Activated CD4-positive, alpha-beta T cell treated with anti-CD3 and anti-CD28 coated beads, Interleukin-2, Interleukin-6, amounts not matched to agents 100 ng/mL and 50 ng/mL, durations not matched to agents 16 hours and 8 hours (primary cell): Measurements from ENCODE around the gene FLT3.
"Not testable (repeated sequence)": the region's sequence is repeated elsewhere in the genome, so short reads cannot be mapped to it uniquely, and the experiment has no call there.

Source experiments
- DNase-seq: peaks from one replicate; pipeline ENCODE4 v3.0.0-alpha.2; 2020

FLT3 gene

DNA sequence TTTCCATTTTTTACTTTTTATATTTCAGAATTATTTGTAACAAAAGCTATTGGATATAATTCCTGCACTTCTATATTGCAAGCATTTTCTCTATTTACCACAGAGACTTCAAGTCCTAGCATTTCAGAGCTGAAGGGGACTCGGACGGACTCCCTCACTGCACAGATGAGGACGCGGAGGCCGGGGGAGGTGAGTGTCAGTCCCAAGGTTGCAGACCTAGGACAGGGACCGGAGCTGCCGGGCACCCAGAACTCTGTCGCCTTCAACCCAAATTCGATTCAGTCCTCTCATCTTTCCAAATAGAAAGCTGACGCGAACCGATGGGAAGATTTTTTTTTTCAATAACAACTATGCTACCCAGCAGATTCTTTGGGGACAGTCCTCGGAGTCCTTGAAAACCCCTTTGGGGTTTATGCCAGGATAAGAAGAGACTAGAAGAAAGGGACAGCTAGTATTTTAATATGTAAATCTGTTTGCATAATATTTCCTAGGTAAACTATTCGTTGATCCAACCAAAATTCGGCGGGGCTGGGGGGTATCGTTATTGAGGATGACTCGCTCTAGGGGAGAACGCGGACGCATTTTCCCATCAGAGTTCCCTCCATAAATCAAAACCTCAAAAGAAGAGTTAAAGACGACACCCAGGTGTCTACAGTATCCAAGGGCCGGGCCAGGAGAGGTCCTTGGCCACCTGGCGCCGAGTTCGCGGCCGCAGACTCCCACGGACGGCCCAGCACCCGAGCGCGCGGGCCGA is 803 bp downstream of the FLT3 start:
- no peak for DNase-seq

DNA sequence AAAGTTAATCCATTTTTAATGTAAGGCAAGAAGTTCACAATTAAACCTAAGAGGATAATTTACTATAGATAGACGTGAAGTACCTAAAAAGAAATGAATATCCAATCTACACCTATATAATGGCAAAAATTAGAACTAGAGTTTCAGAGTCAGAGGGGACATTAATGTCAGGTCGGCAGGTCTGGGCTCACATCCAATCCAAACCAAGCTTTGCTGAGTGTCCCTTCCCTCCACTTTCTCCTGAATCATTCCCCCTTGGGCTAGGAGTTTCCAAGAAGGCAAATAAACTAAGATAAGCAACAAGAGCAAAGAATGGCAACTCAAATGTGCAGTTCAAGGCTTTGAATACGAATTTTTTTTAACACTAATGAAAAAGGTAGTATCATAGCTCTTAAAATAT is 2.9 kb downstream of the FLT3 start:
- DNase-seq: no peak

DNA sequence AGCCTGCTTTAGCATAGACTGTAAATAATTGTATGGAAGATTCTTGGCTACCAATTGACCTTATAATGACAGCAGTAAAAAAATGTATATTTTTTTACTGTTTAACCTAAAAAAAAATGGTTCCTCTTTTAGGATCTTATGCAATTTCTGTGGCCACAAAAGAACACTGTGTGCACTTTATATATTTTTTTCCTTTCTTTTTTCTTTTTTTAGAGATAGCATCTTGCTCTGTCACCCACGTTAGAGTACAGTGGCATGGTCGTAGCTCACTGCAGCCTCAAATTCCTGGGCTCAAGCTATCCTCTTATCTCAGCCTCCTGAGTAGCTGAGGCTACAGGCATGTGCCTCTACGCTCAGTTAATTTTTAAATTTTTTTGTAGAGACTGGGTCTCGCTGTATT is 6.1 kb downstream of the FLT3 start:
- DNase-seq: no peak

DNA sequence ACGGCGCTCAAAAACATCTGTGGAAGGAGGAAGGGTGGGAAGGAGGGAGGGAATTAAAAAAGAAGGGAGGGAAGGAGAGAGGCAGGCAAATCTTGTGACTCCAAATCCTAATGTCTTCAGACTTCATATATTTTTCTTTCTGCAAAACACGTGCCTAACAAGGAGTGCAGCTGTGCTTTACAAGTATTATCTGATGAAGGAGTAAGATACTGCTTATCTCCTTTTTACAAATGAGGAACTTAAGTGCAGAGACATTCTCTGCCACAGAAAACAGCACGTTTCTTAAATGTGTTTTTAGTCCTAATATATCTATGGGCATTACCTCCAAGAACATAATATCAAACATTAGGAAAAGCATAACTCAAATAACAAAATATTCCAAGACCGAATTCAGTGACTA is 6.5 kb downstream of the FLT3 start:
- DNase-seq: no peak

DNA sequence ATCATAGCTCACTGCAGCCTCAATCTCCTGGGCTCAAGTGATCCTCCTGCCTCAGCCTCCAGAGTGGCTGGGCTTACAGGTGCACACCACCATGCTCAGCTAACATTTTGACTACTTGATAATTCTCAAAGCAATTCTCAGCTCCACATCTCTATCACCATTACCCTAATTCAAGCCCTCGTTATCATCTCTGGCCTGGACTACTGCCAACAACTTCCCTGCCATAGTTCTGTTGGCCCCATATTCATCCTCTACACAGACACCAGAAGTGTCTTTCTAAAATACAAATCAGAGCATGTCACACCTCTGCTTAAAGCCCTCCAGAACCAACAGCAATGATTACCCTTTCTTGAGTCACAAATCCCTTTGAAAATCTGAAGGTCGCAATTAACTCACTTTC is 7.9 kb downstream of the FLT3 start:
- DNase-seq: no peak

DNA sequence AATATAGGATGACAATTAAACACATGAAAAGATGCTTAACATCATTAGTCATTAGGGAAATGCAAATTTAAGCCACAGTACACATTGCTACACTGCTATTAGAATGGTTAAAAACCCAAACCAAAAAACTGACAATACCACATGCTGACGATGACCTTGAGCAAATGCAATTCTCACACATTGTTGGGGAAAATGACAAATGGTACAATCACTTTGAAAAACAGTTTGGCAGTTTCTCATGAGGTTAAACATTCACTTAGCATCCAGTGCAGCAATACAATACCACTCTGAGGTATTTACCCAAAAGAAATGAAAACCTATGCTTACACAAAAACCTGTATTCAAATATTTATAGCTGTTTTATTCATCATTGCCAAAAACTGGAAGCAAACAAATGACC is 11.3 kb downstream of the FLT3 start:
- no peak for DNase-seq

- not testable (repeated sequence) for DNase-seq
Observed at GRCh38 chr13:28077820-28078219, 22.6 kb downstream of the FLT3 start.

GRCh38 chr13:28077231-28077630 is 23.1 kb downstream of the FLT3 start:
- no peak for DNase-seq

- no peak for DNase-seq
Observed at GRCh38 chr13:28071424-28071823, 29.0 kb downstream of the FLT3 start.

DNA sequence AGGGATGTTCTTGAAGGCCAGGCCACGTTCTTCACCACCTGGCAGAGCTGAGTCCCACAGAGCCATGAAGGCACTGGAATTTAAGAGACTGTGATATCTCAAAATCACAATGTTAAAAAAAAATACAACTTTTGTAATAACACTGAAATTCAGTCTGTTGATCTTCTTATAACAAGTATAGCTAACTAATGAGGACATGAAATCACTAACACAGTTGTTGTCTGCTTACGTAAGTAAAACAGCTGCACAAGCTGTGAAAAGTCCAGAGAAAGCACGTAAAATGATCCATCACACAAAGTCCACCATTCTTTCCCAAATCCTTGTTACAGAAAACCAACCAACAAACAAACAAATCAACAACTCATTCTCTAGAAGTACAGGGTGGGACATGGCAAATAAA is 32.9 kb downstream of the FLT3 start:
- DNase-seq: no peak

DNA sequence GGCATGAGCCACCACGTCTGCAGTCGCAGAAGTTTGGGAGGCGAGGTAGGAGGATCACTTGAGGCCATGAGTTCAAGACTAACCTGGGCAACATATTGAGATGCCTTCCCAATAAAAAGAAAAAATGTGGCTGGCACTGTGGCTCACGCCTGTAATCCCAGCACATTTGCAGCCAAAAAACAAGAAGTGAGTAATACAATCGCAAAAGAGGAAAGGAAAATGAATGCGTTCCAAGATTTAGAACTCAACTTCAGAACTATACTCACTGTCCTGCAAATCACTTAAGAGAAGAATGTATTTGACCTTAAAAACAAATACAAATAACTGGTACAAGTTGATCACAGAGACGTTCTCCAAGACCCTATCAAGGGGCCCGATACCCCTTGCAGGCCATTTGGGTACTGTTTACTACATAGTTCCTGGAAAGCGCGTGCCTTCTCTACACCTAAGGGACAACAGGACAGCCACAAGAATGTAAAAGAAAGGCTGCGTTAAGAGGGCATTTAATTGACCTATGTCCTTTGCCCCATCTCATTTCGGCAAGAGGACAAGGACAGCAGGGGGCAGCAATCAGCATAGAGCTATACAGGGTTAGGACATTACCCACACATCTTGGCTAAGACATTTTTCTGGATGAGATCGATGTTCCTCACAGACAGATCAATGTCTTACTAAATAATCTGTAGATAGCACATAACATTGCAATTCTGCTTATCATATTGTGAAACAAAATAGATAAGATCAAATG is 41.3 kb downstream of the FLT3 start:
- DNase-seq: peak; percentile 51

GRCh38 chr13:28056970-28057712 is 43.2 kb downstream of the FLT3 start:
- DNase-seq: no peak

GRCh38 chr13:28056426-28056825 is 44.0 kb downstream of the FLT3 start:
- DNase-seq: no peak

DNA sequence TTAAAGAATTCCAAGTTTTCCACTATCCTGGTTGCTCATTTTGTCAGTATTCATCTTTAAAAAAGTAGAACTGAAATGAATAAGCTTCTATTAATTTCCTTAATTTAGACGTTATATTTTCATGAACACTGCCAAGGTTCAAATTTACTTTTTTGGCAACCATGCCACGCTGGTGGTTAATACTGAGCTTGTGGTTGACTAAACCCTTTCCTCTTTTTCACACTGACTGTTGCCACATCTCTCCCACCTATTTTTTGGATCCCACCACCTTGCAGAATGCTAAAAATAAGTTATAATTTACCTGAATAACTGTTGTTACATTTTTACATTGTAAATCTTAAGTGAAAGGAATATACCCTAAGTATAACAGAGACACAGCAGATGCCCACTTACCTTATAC is 45.0 kb downstream of the FLT3 start:
- no peak for DNase-seq

DNA sequence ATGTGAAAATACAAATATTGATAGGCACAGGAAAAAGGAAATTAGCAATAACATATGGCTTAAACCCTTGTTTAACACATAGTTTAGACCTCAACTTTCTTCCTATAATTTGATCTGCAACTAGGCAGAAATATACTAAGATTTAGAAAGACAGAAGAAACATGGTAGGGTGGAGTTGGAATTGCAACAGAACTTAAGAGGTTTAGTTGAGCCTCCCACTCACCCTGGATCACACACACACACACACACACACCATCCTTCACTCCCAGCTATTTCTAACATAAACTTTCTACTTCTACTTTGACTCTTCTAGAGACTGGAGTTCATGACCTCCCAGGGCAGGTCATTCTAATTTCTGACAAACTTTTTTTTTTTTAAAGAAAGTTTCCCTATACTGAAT is 47.4 kb downstream of the FLT3 start:
- no peak for DNase-seq

DNA sequence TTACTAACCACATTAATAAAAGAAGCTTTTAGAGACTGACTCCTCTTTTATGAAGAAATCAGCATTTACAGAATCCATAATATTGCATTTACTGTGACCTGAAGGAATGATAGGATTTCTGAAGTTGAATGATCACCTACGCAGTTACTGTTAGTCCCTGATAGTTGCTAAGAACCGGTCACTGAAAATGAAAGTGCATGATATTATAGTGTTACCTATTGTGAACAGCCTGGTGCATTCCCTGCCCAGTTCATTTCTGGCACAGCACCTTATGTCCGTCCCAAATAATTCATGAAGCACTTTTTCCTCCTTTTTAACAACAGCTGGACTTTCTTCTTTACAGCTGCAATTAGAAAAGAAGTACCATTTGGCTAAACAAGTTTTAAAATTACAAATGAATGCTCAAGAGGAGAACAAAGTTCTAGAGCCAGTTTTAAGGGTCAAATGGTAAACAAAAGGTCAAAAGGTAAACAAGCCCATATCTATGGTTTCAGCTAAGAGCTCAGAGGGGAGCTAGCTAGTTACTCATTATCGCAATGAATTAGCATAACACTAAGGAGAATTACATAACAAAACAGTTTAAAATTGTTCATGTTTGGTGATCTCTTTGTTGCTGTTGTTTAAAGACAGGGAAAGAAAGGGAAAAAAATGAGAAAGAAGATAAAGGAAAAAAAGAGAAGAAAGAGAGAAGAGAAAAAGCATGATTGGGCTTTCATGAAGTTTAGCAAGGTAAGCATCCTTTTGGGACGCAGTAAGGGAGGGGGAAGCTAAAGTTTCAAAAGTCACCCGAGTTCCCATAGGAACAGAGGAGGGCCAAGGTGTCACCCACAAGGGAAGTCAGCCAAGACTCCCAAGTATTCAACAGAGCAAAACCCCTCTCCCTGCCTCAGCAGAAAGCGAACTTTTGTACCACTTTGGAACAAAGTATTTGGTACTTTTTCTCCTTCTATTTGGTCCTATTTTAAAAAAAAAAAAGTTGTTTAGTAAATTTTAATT is 50.2 kb downstream of the FLT3 start:
- DNase-seq: no peak

GRCh38 chr13:28049215-28049614 is 51.2 kb downstream of the FLT3 start:
- no peak for DNase-seq

DNA sequence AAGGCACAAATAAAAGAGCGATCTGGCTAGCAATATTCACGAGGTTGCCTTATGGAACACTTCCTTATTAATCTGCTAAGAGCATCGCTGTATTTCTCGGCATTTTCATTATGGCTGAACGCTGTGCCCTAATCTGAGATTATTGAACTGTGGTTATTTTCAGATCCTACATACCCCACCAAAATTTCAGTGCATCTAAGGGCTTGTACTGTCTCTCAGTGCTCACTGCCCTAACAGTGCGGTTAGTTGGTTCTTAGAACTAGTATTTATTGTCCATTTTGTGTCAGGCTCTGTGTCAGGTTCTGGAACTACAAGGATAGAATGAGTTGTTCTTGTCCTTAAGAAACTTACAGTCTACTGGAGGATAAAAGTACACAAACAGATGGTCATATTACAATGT is 51.6 kb downstream of the FLT3 start:
- no peak for DNase-seq

DNA sequence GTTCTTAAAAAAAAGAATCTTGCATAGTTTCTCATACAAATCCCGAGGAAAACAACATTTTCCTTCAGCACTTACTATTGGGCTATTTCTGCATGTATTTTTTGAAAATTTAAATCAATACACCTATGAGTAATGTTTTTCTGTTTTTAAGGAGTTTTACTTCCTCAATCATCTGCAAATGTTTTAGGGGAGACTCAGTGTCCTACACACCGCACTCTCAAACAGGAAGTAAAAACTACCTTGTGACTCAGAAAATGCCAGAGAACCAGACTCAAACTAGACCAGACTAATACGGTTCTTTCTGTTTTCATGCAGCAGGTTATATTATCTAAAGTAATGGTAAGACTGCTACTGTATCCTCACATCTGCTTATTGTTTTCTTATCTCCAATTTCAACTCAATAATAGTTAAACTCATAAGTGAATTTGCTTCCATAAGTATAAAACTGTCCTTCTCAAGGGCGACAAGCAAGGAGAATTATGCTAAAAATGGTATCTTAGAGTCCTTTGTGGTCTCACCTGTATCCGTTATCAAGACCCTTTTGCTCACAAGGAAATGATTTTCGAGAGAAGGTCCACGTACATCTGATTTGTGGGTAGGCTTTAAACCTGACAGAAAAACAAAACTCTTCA is 52.5 kb downstream of the FLT3 start:
- peak; percentile 46 for DNase-seq

DNA sequence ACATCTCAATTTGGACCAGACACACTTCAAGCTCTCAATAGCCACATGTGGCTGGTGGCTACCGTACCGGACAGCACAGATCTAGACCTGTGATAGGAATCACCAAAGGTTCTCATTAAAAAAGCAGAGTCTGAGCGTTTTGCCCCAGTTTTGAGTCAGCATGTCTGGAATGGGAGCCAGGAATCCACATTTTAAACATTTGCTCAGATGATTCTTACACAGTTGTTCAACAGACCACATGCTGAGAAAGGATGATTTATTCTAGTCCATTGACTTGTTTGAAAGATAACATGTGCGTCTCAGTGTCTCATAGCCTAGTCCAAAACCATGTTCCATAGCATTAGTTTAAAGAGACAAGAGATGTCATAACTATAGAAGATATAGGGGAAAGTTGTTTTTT is 53.4 kb downstream of the FLT3 start:
- DNase-seq: no peak

DNA sequence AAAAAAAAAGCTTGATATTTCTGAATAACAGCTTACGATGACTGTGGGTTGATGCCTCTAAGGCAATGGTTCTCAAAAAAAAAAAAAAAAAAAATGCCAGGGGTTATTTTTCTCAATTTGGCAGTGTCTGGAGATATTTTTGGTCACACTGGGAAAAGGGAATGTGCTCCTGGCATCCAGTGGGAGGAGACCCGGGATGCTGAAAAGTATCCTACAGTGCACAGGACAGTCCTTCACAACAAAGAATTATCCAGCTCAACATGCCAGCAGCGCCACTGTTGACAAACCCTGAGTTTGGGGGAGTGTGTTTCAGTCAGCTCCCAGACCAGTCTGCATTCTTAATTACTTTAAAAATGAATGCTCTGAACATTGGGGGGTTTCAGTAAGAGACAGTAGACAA is 54.5 kb downstream of the FLT3 start:
- no peak for DNase-seq

- no peak for DNase-seq
Observed at GRCh38 chr13:28044608-28045007, 55.8 kb downstream of the FLT3 start.
